Stomach smooth muscle (tissue), 2 donors: ENCODE data around the gene RAPGEFL1.
A peak's percentile ranks its signal among the peaks of the same experiment; 100 is the strongest.
"Not testable (repeated sequence)": the region's sequence is repeated elsewhere in the genome, so short reads cannot be mapped to it uniquely, and the experiment has no call there.

ENCODE experiments used
- H3K27ac ChIP-seq: one replicate; pipeline ENCODE4 v1.7.0; 2013; ENCODE audit warnings: mild to moderate bottlenecking, low read length, inconsistent platforms
- H3K27me3 ChIP-seq, 2 donors: one replicate each; pipeline ENCODE4 v1.7.0; 2013; ENCODE audit warnings: low read length in 2 of 2; ENCODE audit not compliant: insufficient read depth in 2 of 2, control insufficient read depth in 1 of 2
- H3K36me3 ChIP-seq, 2 donors: one replicate each; pipeline ENCODE4 v1.7.0; 2013; ENCODE audit warnings: low read length in 2 of 2; ENCODE audit not compliant: control insufficient read depth in 2 of 2, insufficient read depth in 2 of 2
- H3K4me1 ChIP-seq: one replicate; pipeline ENCODE4 v1.7.0; 2013; ENCODE audit warnings: low read length; ENCODE audit not compliant: control insufficient read depth, insufficient read depth
- H3K4me3 ChIP-seq, 2 donors: one replicate each; pipeline ENCODE4 v1.7.0; 2013; ENCODE audit warnings: low read length in 2 of 2
- H3K9ac ChIP-seq, 2 donors: one replicate each; pipeline ENCODE4 v1.7.0; 2013; ENCODE audit warnings: low read length in 2 of 2, mild to moderate bottlenecking in 1 of 2
- H3K9me3 ChIP-seq, 2 donors: one replicate each; pipeline ENCODE4 v1.7.0; 2013; ENCODE audit warnings: low read length in 2 of 2; ENCODE audit not compliant: control insufficient read depth in 2 of 2
- donor health status: healthy.
- donor health status: Pancreatic carcinoma.

RAPGEFL1 gene, protein sequence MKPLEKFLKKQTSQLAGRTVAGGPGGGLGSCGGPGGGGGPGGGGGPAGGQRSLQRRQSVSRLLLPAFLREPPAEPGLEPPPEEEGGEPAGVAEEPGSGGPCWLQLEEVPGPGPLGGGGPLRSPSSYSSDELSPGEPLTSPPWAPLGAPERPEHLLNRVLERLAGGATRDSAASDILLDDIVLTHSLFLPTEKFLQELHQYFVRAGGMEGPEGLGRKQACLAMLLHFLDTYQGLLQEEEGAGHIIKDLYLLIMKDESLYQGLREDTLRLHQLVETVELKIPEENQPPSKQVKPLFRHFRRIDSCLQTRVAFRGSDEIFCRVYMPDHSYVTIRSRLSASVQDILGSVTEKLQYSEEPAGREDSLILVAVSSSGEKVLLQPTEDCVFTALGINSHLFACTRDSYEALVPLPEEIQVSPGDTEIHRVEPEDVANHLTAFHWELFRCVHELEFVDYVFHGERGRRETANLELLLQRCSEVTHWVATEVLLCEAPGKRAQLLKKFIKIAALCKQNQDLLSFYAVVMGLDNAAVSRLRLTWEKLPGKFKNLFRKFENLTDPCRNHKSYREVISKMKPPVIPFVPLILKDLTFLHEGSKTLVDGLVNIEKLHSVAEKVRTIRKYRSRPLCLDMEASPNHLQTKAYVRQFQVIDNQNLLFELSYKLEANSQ

DNA sequence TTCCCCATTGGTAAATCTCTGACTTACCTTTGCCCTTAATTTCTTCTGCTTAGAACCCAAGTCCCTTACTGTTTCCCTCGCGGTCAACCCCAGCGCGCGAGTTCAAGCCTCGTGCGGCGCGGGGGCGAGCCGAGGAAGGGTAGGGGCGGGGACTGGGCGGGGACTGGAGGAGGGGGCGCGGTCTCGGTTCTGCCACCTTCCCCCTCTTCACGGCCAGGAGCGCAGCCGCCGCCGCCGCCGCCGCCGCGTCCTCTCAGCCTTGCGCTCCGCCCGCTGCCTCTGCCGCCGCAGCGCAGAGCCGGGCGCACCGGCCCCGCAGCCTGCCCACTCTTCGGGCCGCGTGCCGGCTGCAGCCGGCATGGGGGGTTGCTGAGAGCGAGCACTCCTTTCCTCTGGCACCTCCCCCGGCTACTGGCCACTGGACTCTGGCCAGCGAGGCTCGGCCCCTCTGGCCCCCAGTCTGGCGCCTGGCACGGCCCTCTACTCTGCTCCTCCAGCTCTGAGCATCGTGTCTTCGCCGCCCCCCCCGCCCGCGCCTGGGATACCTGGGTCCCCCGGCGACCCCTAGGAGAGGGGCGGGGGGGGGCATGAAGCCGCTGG lies at the start of gene RAPGEFL1:
RAPGEFL1 (plus strand) TSS at position 196 of the 600 bp plus-strand sequence; CDS start at position 588, 392 bp downstream.
- Histone ChIP-seq H3K27me3 (no peaks in the 10 kb centered on the region), H3K9ac (no peak within 1 kb of the TSS), H3K4me3 (peak within 1 kb of the TSS; percentile 22 to 71), H3K36me3 (peaks cover 12 to 21% of the 10 kb centered on the region in 2 donors), H3K27ac (no peak within 1 kb of the TSS), H3K9me3 (no peaks in the 10 kb centered on the region), H3K4me1 (peaks cover 9% of the 10 kb centered on the region)

DNA sequence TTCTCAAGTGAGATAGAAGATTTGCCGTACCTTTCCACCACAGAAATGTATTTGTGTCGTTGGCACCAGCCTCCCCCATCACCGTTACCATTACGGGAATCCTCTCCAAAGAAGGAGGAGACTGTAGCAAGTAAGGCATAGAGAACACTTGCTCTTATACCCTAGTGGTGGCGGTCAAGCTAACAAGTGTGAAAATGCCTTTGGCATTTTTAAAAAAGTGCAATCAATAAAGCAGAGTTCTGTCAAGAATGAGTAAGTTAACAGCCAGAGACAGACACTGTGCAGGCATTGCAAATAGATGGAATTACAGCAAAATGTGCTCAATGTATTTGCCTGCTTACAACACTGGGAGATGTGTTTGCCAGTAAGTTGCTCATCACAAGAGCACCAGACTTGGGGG lies 47.8 kb upstream of the RAPGEFL1 start:
- Histone ChIP-seq H3K9ac (no peak overlapping the region), H3K36me3 (peaks cover 51 to 54% of the 10 kb centered on the region in 2 donors), H3K4me1 (peaks cover 9% of the 10 kb centered on the region), H3K27me3 (no peaks in the 10 kb centered on the region), H3K27ac (no peak overlapping the region), H3K4me3 (no peak overlapping the region), H3K9me3 (no peaks in the 10 kb centered on the region)

DNA sequence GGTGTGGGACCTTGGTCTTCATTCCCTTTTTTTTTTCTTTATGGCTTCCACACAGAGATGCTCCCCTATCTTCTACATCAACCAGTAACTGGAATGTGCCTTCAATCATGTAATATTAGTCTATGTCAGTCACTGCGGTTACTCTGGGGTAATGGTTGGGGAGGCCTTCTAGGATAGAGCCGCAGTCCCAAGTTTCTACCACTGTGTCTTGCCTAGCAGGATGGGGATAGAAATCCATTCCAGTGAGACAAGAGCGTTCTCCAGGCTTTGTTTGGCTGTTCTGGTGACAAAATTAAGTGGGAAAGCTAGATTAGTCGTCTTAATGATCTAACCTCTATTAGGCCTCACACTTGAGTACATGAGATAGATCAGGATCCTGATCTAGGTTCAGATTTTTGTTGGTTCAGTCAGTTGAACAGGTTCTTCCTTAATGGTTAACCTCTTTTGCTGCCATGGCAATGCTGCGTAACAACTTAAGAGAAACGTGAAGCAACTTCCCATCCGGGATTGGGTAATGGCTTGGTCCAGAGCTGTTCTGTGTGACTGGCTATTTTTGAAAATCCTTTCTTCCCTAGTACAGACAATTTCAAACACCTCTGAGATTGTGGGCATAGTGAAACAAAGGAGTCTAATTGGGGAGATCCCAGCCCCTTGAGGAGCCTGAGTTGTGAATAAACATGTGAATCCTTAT lies 46.8 kb upstream of the RAPGEFL1 start:
- Histone ChIP-seq H3K36me3 (peaks cover 61 to 63% of the 10 kb centered on the region in 2 donors), H3K9me3 (no peaks in the 10 kb centered on the region), H3K27me3 (no peaks in the 10 kb centered on the region), H3K27ac (no peak overlapping the region), H3K9ac (peak overlapping the region in 1 of 2 donors; percentile 42), H3K4me1 (peaks cover 2% of the 10 kb centered on the region), H3K4me3 (no peak overlapping the region)

DNA sequence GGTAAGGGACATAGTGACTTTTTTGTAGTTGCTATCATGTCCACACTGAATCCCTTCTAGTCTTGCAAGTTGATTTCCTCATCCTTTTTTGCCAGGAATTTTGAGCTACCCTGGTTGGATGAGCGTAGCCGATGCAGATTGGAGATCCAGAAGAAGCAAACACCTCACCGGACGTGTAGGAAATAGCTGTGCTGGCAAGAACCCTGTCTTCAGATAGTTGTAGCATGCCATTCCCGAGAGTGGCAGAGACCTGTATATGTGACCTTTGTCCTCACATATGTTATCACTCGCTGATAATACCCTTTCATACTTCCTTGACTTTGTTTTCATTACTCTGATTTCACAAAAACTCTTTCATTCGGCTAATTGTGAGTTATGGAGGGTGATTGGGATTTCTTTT lies 43.1 kb upstream of the RAPGEFL1 start:
- peaks cover 5% of the 10 kb centered on the region for H3K4me1 ChIP-seq
- no peak overlapping the region for H3K4me3 ChIP-seq
- peaks cover 50 to 58% of the 10 kb centered on the region in 2 donors for H3K36me3 ChIP-seq
- no peaks in the 10 kb centered on the region for H3K27me3 ChIP-seq
- peak overlapping the region in 1 of 2 donors; percentile 29 for H3K9ac ChIP-seq
- no peaks in the 10 kb centered on the region for H3K9me3 ChIP-seq
- H3K27ac ChIP-seq: no peak overlapping the region

DNA sequence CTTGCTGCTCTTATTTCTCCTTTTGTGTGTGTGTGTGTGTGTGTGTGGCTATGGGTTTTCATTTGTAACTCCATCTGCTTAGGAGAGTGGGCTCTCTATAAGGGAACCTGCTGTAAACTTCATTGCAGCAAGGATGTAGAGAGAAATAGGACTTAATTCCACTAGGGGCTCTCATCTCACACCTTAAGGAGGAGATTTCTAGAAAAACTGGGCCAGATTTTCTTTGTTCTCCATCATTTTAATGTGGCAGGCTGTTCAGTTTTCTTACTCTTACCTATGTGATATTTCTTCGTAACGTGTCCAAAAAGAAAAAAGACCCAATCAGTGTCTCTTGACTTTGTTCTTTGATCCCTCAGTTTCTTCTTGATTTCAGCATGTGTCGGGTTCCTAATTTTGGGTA lies 41.5 kb upstream of the RAPGEFL1 start:
- Histone ChIP-seq H3K36me3 (peaks cover 41 to 44% of the 10 kb centered on the region in 2 donors), H3K27me3 (no peaks in the 10 kb centered on the region), H3K4me3 (no peak overlapping the region), H3K9ac (no peak overlapping the region), H3K27ac (no peak overlapping the region), H3K4me1 (peaks cover 12% of the 10 kb centered on the region), H3K9me3 (no peaks in the 10 kb centered on the region)

DNA sequence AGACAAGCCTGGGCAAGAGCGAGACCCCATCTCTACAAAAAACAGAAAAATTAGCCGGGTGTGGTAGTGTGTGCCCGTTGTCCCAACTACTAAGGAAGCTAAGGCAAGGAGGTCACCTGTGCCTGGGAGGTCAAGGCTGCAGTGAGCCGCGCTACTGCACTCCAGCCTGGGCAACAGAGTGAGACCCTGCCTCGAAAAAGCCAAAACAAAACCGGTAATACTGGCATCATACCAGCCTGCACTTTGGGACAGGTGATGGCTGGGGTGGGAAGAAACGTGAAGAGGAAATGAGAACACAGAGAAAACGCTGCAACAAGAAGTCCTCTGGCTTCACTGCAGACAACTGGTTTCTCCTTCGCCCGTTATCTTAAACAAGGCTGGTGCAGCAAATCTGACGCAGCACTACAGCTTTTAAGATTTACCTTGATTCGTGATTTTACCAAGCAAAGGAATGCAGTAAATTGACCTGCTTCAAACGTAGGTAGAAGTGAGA lies 37.7 kb upstream of the RAPGEFL1 start:
- H3K9ac ChIP-seq: peak overlapping the region; percentile 85 to 97
- H3K4me3 ChIP-seq: peak overlapping the region; percentile 80 to 88
- H3K27ac ChIP-seq: peak overlapping the region; percentile 99
- H3K36me3 ChIP-seq: peaks cover 18 to 19% of the 10 kb centered on the region in 2 donors
- no peaks in the 10 kb centered on the region for H3K27me3 ChIP-seq
- no peaks in the 10 kb centered on the region for H3K9me3 ChIP-seq
- peaks cover 16% of the 10 kb centered on the region for H3K4me1 ChIP-seq

DNA sequence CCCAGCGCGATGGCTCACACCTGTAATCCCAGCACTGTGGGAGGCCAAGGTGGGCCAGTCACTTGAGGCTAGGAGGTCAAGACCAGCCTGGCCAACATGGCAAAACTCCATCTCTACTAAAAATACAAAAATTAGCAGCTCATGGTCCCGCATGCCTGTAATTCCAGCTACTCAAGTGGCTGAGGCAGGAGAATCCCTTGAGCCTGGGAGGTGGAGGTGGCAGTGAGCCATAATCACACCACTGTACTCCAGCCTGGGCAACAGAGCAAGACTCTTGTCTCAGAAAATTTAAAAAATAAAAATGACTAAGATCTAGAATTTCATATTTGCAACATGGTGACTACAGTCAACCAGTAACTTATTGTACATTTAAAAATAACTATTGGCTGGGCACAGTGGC lies 34.1 kb upstream of the RAPGEFL1 start:
- not testable (repeated sequence) for H3K9me3 ChIP-seq, H3K27me3 ChIP-seq, H3K27ac ChIP-seq, H3K9ac ChIP-seq, H3K4me3 ChIP-seq
- Histone ChIP-seq H3K36me3 (peaks cover 9 to 11% of the 10 kb centered on the region in 2 donors), H3K4me1 (peaks cover 19% of the 10 kb centered on the region)

DNA sequence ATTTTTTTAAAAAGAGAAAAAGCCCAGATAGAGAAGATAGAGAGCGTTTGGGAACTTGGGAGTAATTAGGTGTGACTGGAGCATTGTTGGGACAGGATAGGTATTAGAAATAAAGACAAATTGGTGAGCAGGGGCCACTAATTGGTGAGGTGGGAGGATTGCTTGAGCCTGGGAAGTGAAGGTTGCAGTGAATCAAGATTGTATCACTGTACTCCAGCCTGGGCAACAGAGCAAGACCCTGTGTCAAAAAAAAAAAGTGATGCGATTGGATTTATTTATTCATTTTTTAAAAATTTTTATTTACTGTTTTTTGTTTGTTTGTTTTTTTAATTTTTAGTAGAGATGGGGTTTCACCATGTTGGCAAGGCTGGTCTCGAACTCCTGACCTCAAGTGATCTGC lies 31.8 kb upstream of the RAPGEFL1 start:
- H3K27ac ChIP-seq: no peak overlapping the region
- no peaks in the 10 kb centered on the region for H3K9me3 ChIP-seq
- H3K4me3 ChIP-seq: no peak overlapping the region
- no peaks in the 10 kb centered on the region for H3K27me3 ChIP-seq
- H3K36me3 ChIP-seq: peaks cover 22 to 26% of the 10 kb centered on the region in 2 donors
- no peak overlapping the region for H3K9ac ChIP-seq
- H3K4me1 ChIP-seq: peaks cover 8% of the 10 kb centered on the region

DNA sequence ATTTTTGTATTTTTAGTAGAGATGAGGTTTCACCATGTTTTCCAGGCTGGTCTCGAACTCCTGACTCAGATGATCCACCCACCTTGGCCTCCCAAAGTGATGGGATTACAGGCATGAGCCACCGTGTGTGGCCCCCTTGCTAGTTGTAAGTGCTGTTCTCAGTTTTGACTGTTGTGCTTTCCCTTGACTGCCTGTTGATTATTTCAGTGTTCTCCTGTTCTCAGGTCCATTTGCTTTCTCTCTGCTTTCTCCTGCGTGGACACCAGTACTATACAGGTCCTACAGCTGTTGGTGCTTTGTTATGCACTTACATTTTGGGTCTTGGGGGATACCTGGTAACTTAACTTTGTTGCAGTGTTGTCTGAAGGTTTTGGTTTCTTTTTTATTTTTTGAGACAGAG lies 28.7 kb upstream of the RAPGEFL1 start:
- H3K36me3 ChIP-seq: peaks cover 29% of the 10 kb centered on the region in 2 donors
- H3K27ac ChIP-seq: no peak overlapping the region
- H3K27me3 ChIP-seq: no peaks in the 10 kb centered on the region
- H3K9me3 ChIP-seq: no peaks in the 10 kb centered on the region
- no peak overlapping the region for H3K9ac ChIP-seq
- peaks cover 3% of the 10 kb centered on the region for H3K4me1 ChIP-seq
- H3K4me3 ChIP-seq: no peak overlapping the region

DNA sequence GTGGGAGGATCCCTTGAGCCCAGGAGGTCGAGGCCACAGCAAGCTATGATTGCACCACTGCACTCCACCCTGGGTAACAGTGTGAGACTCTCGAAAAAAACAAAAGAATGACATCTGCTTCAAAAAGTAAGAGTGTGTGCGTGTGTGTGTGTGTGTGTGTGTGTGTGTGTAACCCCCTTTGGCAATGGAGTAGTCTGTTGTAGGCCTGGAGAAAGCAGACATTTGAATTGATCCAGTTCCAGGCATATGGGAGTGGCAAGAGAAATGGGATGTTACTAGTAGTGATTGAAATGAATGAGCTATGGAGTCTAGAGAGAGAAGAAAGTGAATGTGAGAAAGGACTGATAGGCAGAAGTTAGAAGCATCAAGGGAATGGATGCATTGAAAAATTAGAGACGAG lies 27.0 kb upstream of the RAPGEFL1 start:
- no peaks in the 10 kb centered on the region for H3K9me3 ChIP-seq
- no peak overlapping the region for H3K27ac ChIP-seq
- no peaks in the 10 kb centered on the region for H3K27me3 ChIP-seq
- peaks cover 3% of the 10 kb centered on the region for H3K4me1 ChIP-seq
- H3K4me3 ChIP-seq: no peak overlapping the region
- peaks cover 29 to 33% of the 10 kb centered on the region in 2 donors for H3K36me3 ChIP-seq
- H3K9ac ChIP-seq: no peak overlapping the region
